SK-N-SH treated with all-trans-retinoic acid at 6 μM for 48 hours (cell line): Measurements from ENCODE around the gene SLC16A6.

Experiments used
- PATZ1 ChIP-seq: fragments of 250-450 bp; sonication (Bioruptor Pico); IDR thresholded peaks from 2 replicates; pipeline ENCODE4 v1.8.0; 2020; ENCODE audit warnings: mild to moderate bottlenecking, moderate library complexity, borderline replicate concordance
- PPARA ChIP-seq: fragments of 250-450 bp; sonication (Bioruptor Pico); IDR thresholded peaks from 2 replicates; pipeline ENCODE4 v1.5.0; 2020; ENCODE audit warnings: mild to moderate bottlenecking, borderline replicate concordance
- ZFP30 ChIP-seq: fragments of 450-650 bp; formaldehyde crosslinking; IDR thresholded peaks from 2 replicates; pipeline ENCODE4 v1.5.0; 2022; ENCODE audit warnings: mild to moderate bottlenecking, moderate library complexity

DNA sequence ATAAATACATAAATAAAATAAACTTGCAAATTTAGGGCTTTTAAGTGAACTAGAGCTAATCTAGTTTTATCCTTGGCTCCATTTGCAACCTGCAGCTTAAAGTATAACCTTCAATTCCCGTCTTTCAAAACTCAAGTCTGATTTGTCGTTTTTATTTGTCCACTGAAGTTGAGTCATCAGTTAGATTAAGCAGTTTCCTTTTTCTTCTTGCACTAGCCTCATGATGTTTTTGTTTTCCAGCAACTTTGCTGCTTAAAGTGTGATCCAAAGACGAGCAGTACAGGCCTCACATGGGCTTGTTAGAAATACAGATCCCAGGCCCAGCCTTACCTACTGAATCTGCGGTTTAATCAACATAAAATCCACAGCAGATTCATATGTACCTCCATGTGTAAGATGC, 14.2 kb upstream of the SLC16A6 start:
- TF ChIP-seq ZFP30 (CRISPR knock-in tag) (no peak), PPARA (CRISPR knock-in tag) (no peak), PATZ1 (no peak)
